Measurements from ENCODE around the gene HEATR5A. TPM values are rescaled to one million over a fixed set of nuclear protein-coding genes. Genes with fewer than 3 reads are reported as not detected.

HEATR5A gene
- total and polyA plus RNA-seq, 2 of the 13 experiments (the other 11 are each of a cell fraction or from before 2014, with no cell fraction given), result 36.4 to 105 TPM

DNA sequence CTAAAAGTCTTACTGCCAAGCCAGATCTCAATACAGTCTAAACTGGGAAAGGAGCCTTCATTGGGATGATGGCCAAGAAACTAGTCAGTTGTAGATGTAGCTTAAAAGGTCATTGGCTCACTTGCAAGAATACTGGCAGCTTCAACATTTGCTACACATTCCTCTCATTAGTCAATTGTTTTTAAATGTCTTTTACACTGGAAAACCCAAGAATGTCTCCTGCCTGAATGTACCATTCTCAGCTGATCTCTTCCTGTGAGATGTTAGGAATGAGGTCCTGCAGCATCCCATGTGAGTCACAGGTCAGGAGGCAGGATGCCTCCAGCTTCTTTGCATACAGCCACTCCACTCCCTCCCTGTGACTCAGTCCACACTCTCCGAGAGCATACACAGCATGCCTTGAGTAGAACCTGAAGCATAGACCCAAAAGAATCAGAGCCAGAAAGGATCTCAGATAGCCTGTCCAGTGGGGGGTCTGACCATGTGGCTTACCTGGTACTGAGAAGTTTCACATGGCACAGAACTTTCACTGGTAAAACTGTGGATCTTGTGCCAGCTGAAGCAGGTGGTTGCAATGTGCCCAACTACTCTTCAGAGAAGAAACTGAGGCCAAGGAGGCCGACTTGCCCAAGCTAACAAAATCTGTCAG, 156.7 kb downstream of the HEATR5A start (continued):
- TF ChIP-seq ZNF407 (CRISPR knock-in tag; IDR thresholded peaks at IDR 0.05; ENCODE audit: not compliant biosample characterization), result peak; percentile 94
- TF ChIP-seq ZNF598 (CRISPR knock-in tag; IDR thresholded peaks at IDR 0.05; ENCODE audit: borderline replicate concordance), result 0 out of 2 replicates have a peak, but pooled peaks have one; percentile 95
- no peak for TF ChIP-seq FLYWCH1 (CRISPR knock-in tag; IDR thresholded peaks at IDR 0.05)
- TF ChIP-seq ZNF350 (CRISPR knock-in tag; IDR thresholded peaks at IDR 0.05; ENCODE audit: borderline replicate concordance, low read depth), result peak; percentile 65
- TF ChIP-seq ZNF619 (CRISPR knock-in tag; IDR thresholded peaks at IDR 0.05), result peak; percentile 96
- TF ChIP-seq SMAD9 (CRISPR knock-in tag; IDR thresholded peaks at IDR 0.05), result peak; percentile 75; the same call in 1 of the 2 replicates
- 0 out of 2 replicates have a peak, but pooled peaks have one; percentile 35 for TF ChIP-seq ZKSCAN5 (CRISPR knock-in tag; IDR thresholded peaks at IDR 0.05)
- TF ChIP-seq CBX5 (CRISPR knock-in tag; IDR thresholded peaks at IDR 0.05; ENCODE audit: borderline replicate concordance), result peak; percentile 62; the same call in 1 of the 2 replicates
- no peak for TF ChIP-seq ZNF816 (CRISPR knock-in tag; IDR thresholded peaks at IDR 0.05; ENCODE audit: borderline replicate concordance)
- peak; percentile 69; the same call in 1 of the 2 replicates for TF ChIP-seq ZMYM3 (CRISPR knock-in tag; IDR thresholded peaks at IDR 0.05)
- TF ChIP-seq, protein P1, sequence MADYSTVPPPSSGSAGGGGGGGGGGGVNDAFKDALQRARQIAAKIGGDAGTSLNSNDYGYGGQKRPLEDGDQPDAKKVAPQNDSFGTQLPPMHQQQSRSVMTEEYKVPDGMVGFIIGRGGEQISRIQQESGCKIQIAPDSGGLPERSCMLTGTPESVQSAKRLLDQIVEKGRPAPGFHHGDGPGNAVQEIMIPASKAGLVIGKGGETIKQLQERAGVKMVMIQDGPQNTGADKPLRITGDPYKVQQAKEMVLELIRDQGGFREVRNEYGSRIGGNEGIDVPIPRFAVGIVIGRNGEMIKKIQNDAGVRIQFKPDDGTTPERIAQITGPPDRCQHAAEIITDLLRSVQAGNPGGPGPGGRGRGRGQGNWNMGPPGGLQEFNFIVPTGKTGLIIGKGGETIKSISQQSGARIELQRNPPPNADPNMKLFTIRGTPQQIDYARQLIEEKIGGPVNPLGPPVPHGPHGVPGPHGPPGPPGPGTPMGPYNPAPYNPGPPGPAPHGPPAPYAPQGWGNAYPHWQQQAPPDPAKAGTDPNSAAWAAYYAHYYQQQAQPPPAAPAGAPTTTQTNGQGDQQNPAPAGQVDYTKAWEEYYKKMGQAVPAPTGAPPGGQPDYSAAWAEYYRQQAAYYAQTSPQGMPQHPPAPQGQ (CRISPR knock-in tag; IDR thresholded peaks at IDR 0.05; ENCODE audit: borderline replicate concordance), result 0 out of 2 replicates have a peak, but pooled peaks have one; percentile 66
- TF ChIP-seq, protein P2, sequence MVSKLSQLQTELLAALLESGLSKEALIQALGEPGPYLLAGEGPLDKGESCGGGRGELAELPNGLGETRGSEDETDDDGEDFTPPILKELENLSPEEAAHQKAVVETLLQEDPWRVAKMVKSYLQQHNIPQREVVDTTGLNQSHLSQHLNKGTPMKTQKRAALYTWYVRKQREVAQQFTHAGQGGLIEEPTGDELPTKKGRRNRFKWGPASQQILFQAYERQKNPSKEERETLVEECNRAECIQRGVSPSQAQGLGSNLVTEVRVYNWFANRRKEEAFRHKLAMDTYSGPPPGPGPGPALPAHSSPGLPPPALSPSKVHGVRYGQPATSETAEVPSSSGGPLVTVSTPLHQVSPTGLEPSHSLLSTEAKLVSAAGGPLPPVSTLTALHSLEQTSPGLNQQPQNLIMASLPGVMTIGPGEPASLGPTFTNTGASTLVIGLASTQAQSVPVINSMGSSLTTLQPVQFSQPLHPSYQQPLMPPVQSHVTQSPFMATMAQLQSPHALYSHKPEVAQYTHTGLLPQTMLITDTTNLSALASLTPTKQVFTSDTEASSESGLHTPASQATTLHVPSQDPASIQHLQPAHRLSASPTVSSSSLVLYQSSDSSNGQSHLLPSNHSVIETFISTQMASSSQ (IDR thresholded peaks at IDR 0.05; ENCODE audit: low read depth), result peak; percentile 10; the same call in 1 of the 2 replicates
- TF ChIP-seq, protein P2 (CRISPR knock-in tag; IDR thresholded peaks at IDR 0.05; ENCODE audit: borderline replicate concordance), result no peak
- no peak for TF ChIP-seq MTF2 (CRISPR knock-in tag; IDR thresholded peaks at IDR 0.05; ENCODE audit: borderline replicate concordance)
